Ovary (tissue), 9 donors: ENCODE results near the gene GOLT1A. TPM values are rescaled to one million over a fixed set of nuclear protein-coding genes. Genes with fewer than 3 reads are reported as not detected.

Experiments
- DNase-seq, 5 donors: peaks; one replicate each; pipeline ENCODE4 v3.0.0-alpha.2; 2019 to 2020
- H3K27ac ChIP-seq, 2 donors: fragments of 200-600 bp; one replicate each; pipeline versions ENCODE4 v1.5.1 to v1.8.0; 2019 to 2022
- H3K27me3 ChIP-seq: fragments of 200-600 bp; one replicate; pipeline ENCODE4 v1.8.0; 2022
- H3K36me3 ChIP-seq: fragments of 200-600 bp; sonication (generic); one replicate; pipeline ENCODE4 v1.5.1; 2019
- H3K4me1 ChIP-seq: one replicate; pipeline ENCODE4 v1.8.1; 2013; ENCODE audit warnings: mild to moderate bottlenecking, moderate library complexity; ENCODE audit not compliant: insufficient read depth
- H3K4me3 ChIP-seq: fragments of 200-600 bp; sonication (generic); one replicate; pipeline ENCODE4 v1.5.1; 2017
- H3K9me3 ChIP-seq, 2 donors: fragments of 200-600 bp in 1 of 2; sonication (generic) in 1 of 2; one replicate each; pipeline versions ENCODE4 v1.5.1 to v1.8.1; 2013 to 2019; ENCODE audit warnings: mild to moderate bottlenecking in 1 of 2, moderate library complexity in 1 of 2
- EP300 ChIP-seq: sonication (generic); formaldehyde crosslinking; IDR thresholded peaks from one replicate; pipeline ENCODE4 v1.6.1; 2017; ENCODE audit warnings: antibody characterized with exemption
- POLR2A ChIP-seq: fragments of 450-650 bp; IDR thresholded peaks from one replicate; pipeline ENCODE4 v1.6.1; 2017; ENCODE audit warnings: antibody characterized with exemption, mild to moderate bottlenecking, moderate library complexity
- WGBS, 3 donors: extraction: QIAGEN DNeasy Blood & Tissue Kit in 1 of 3; methylation state at CpG; one replicate each; pipeline versions ENCODE4 v1.1.5 to v1.1.7; 2013 to 2017; 5-methylcytosine and 5-hydroxymethylcytosine counted together
- intact Hi-C, 4 donors: fragments of 100-400 bp; cut with DNase I; formaldehyde crosslinking; loops; one replicate each; pipeline versions ENCODE4 v1.11.0 to v1.15.1; 2022 to 2023
- polyA plus RNA-seq, 2 donors: library from polyadenylated mRNA; stranded (reverse); fragments of 200-250 nt in 1 of 2; fragments of 350-450 nt in 1 of 2; fragmentation: Illumina TruSeq in 1 of 2; extraction: RNeasy Lipid Tissue Mini Kit (QIAGEN cat#74804) in 1 of 2; gene quantifications; one replicate each; pipeline ENCODE4 v1.2.3, GENCODE V29; 2013 to 2014
- total RNA-seq, 7 donors: library from RNA; depleted of rRNA in 2 of 7; stranded (reverse); fragments of >200 nt in 2 of 7; fragmentation: NEBNext Ultra II Directional in 3 of 7; extraction: Animal tissue kit (Norgen Biotek cat#: 25700) in 3 of 7; gene quantifications; one replicate each; pipeline versions ENCODE4 v1.1.0 to v1.2.4, GENCODE V29; 2016 to 2023
- TF ChIP-seq, protein P1 (sequence below), 3 donors: fragments of 450-650 bp in 2 of 3; fragments of 200-600 bp in 1 of 3; IDR thresholded peaks; one replicate each; pipeline versions ENCODE4 v1.5.1 to v1.8.0; 2016 to 2022; ENCODE audit warnings: antibody characterized with exemption in 3 of 3, mild to moderate bottlenecking in 1 of 3
- donor health status: DM: no; HTN: no; CAD: no; lungs with moderate emphysema.
- donor health status: DM: no; HTN: no; CAD: no.
- donor health status: Bipolar disorder and iron deficiency.
- donor health status: DM: yes; HTN: yes; CAD: no.
- donor health status: DM: no; HTN: no; CAD: no.
- donor health status: DM: yes; HTN: yes; CAD: no.

Gene GOLT1A
- total and polyA plus RNA-seq, 9 donors: 0.27 to 3.9 (median 0.41) TPM; not detected in 6

DNA sequence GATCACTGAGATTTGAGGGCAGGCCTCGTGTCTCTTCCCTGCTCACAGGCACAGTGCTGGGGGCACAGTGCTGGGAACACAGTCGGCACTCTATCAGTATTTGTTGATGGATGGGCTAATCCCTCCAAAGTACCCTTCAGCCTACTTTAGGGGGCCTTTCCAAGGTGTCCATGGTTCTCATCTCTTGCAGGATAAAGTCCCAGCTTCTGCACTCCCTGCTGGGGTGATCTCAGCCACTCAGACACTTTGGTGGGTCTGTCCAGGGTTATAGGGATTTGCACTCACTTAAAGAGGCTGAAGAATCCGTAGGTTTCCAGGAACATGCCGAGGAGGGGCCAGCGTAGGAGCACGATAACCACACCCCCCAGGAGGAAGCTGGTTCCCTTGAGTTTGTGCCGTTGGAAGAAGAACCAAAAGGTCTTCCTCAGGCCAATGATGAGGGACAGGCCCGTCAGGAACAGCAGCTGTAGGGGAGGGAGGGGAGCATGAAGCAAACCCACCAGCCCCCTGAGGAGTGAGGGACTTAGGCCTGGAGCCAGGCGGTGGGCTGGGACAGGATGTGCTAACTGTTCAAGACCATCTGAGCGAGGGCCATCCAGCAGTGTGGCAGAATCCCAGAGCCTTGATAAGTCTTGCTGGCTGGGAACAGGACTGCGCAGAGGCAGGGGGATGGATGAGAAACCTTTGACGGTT is 12.3 kb downstream of the GOLT1A start:
- 83 to 87% (median 87%) methylated on average over 12 of the region's 12 CpGs for WGBS, 3 donors
- Histone ChIP-seq H3K27me3 (no peaks in the 10 kb centered on the region), H3K27ac (no peak overlapping the region), H3K36me3 (no peaks in the 10 kb centered on the region), H3K4me1 (peaks cover 7% of the 10 kb centered on the region), H3K9me3 (no peaks in the 10 kb centered on the region), H3K4me3 (no peak overlapping the region)
- no peak for TF ChIP-seq EP300
- TF ChIP-seq, protein P1, sequence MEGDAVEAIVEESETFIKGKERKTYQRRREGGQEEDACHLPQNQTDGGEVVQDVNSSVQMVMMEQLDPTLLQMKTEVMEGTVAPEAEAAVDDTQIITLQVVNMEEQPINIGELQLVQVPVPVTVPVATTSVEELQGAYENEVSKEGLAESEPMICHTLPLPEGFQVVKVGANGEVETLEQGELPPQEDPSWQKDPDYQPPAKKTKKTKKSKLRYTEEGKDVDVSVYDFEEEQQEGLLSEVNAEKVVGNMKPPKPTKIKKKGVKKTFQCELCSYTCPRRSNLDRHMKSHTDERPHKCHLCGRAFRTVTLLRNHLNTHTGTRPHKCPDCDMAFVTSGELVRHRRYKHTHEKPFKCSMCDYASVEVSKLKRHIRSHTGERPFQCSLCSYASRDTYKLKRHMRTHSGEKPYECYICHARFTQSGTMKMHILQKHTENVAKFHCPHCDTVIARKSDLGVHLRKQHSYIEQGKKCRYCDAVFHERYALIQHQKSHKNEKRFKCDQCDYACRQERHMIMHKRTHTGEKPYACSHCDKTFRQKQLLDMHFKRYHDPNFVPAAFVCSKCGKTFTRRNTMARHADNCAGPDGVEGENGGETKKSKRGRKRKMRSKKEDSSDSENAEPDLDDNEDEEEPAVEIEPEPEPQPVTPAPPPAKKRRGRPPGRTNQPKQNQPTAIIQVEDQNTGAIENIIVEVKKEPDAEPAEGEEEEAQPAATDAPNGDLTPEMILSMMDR (IDR thresholded peaks at IDR 0.05): no peak
- TF ChIP-seq POLR2A: no peak
- peak in 1 of 5 donors; percentile 24 for DNase-seq
- intact Hi-C loops: no loop called here

DNA sequence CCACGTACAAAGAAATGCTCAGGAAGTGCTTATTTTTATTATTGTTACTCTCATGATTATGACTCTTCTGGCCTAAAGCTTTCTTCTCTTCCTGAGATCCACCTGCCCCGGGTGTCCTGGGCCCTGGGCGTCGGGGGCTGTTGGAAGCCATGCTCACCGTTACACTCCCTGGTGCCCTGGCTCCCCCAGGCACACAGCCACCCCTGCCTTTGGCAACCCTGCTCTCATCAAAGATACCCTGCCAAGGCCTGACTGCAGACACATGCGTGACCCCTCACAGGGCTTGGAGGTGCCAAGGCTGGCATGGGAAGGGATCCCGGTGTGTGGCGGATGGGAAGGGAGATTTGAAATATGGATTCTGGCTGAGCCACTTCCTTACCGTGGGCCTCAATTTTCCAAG is 14.2 kb downstream of the GOLT1A start:
- TF ChIP-seq POLR2A: no peak
- TF ChIP-seq EP300: no peak
- TF ChIP-seq, protein P1 (IDR thresholded peaks at IDR 0.05): no peak
- Histone ChIP-seq H3K27ac (no peak overlapping the region), H3K36me3 (no peaks in the 10 kb centered on the region), H3K27me3 (no peaks in the 10 kb centered on the region), H3K9me3 (no peaks in the 10 kb centered on the region), H3K4me1 (peaks cover 7% of the 10 kb centered on the region), H3K4me3 (no peak overlapping the region)
- WGBS, 3 donors: 80 to 83% (median 82%) methylated on average over 9 of the region's 9 CpGs
- DNase-seq: peak in 1 of 5 donors; percentile 19
- intact Hi-C loops: loop anchor here in 1 of 4 donors (5.0 kb wide), 1 partner anchor 52 kb away; no protein-coding TSS in a partner anchor

DNA sequence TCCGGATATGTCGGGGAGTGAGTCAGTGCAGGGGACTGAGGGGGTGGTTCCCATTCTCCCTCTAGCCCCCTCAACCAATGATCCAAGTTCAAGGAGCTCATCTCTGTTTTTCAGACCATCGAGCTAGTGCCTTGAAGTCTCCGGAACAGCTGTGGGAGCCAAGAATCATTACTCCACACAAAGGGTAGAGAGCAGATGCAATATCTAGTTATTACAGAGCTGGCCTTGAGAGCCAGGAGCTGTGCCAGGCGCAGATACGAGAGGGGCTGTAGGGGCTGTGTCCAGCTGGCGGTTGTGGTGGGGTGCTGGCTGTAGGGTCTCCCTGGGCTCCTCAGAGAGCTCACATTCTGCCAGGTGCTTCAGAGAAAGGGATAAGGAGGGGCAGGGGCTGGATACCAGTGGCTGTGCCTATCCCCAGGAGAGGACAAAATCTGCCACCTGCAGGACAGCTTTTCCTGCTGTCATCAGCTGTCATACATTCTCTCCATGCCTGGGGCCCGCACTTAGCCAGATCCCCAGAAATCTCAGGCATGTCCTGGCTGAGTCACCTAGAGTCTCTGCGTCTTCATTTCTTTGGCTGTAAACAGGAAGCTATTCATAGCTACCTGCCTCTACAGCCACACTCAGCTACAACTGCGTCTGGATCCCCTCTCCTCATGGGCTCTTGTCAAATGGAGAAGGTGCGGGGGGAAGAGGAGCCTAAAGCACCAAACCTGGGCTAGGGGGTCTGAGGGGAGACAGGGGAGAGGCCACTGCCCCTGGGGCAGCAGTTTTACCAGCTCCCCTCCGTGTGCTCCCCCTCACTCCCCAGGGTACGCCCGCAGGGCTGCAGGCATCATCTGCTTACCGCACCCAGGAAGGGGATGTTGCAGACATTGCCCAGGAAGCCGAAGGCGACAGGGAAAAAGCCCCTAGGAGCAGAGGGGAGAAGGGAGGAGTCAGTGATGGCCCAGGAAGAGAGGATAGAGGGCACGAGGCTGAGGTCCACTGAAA is 15.1 kb downstream of the GOLT1A start:
- Histone ChIP-seq H3K36me3 (no peaks in the 10 kb centered on the region), H3K27ac (peak overlapping the region in 1 of 2 donors; percentile 60), H3K9me3 (no peaks in the 10 kb centered on the region), H3K4me3 (no peak overlapping the region), H3K4me1 (peaks cover 7% of the 10 kb centered on the region), H3K27me3 (no peaks in the 10 kb centered on the region)
- TF ChIP-seq, protein P1 (IDR thresholded peaks at IDR 0.05): no peak
- TF ChIP-seq EP300: no peak
- no peak for TF ChIP-seq POLR2A
- peak; percentile 26 to 60 (median 42) for DNase-seq
- 40 to 45% (median 43%) methylated on average over 18 of the region's 18 CpGs for WGBS, 3 donors
- intact Hi-C loops: loop anchor here in 1 of 4 donors (5.0 kb wide), 1 partner anchor 51 kb away; no protein-coding TSS in a partner anchor

DNA sequence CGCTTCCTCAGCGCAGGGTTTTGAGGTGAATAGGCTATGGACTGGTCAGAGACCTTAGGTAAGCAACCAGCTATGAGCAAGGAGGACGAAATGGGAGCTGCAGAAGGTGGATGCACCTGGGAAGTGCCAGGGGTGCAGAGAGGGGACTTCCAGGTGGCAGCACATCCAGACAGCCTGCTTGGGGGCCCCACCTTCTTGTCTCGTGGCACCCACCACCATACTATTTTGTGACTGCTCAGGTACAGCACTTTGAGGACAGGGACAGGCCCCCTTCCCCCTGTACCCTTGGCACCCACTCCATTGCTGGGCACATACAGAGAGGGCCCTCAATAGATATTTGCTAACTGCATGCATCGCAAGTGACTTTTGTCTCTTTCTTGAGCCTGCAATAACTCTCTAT is 16.7 kb downstream of the GOLT1A start:
- Histone ChIP-seq H3K4me1 (peaks cover 7% of the 10 kb centered on the region), H3K4me3 (no peak overlapping the region), H3K27ac (no peak overlapping the region), H3K9me3 (no peaks in the 10 kb centered on the region), H3K36me3 (no peaks in the 10 kb centered on the region), H3K27me3 (no peaks in the 10 kb centered on the region)
- 94 to 96% (median 95%) methylated on average over 5 of the region's 5 CpGs for WGBS, 3 donors
- intact Hi-C loops: loop anchor here in 1 of 4 donors (5.0 kb wide), 1 partner anchor 50 kb away; no protein-coding TSS in a partner anchor
- no peak for DNase-seq
- no peak for TF ChIP-seq POLR2A
- no peak for TF ChIP-seq EP300
- TF ChIP-seq, protein P1 (IDR thresholded peaks at IDR 0.05): no peak
